HCT116 (cell line): ENCODE data around the gene ZFP3.

Experiments
- EZH2 ChIP-seq: fragments of 200-600 bp; sonication (generic); IDR thresholded peaks from 2 replicates; pipeline ENCODE4 v1.6.1; 2017; ENCODE audit warnings: antibody characterized with exemption, mixed run types
- EZH2phosphoT487 ChIP-seq: fragments of 200-600 bp; IDR thresholded peaks from 2 replicates; pipeline ENCODE4 v1.6.1; 2018; ENCODE audit warnings: antibody characterized with exemption, borderline replicate concordance
- POLR2AphosphoS5 ChIP-seq: IDR thresholded peaks from 2 replicates; pipeline ENCODE4 v1.6.1; 2011; ENCODE audit warnings: mild to moderate bottlenecking, low read depth, low read length, moderate library complexity
- SRF ChIP-seq: IDR thresholded peaks from 2 replicates; pipeline ENCODE4 v1.6.1; 2012; ENCODE audit warnings: low read depth
- TF ChIP-seq, protein P1 (sequence below): IDR thresholded peaks from 2 replicates; pipeline ENCODE4 v1.6.1; 2012; ENCODE audit warnings: low read depth
- TF ChIP-seq, protein P2 (sequence below), 3 experiments: fragments of 200-600 bp in 1 of 3; sonication (generic) in 1 of 3; IDR thresholded peaks in 2 of 3; conservative IDR thresholded peaks in 1 of 3; 2 replicates each; pipeline ENCODE4 v1.5.1; 2012 to 2017; ENCODE audit warnings: low read depth in 2 of 3, low read length in 2 of 3, antibody characterized with exemption in 1 of 3, borderline replicate concordance in 1 of 3, control low read depth in 1 of 3, mild to moderate bottlenecking in 1 of 3, mixed read lengths in 1 of 3, mixed run types in 1 of 3, moderate library complexity in 1 of 3; ENCODE audit not compliant: insufficient read depth in 1 of 3

DNA sequence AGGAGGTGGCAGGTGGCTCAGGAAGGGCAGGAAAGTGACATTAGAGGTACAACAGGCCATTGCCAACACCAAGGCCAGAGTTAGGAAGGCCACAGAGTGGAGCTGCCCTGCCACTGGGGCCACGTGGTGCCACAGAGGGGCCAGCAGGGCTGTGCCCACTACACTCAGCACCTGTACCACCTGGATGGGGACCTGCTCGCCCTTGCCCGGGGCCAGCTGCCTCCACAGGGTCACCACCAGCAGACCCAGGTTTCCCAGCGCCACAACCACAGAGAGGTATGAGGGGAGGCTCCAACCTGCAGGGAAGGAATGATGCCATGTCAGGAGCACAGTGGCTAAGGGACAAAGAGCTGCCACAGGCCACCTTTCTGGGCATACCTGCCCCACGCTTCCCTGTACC, 44.2 kb upstream of the ZFP3 start:
- TF ChIP-seq, protein P1, sequence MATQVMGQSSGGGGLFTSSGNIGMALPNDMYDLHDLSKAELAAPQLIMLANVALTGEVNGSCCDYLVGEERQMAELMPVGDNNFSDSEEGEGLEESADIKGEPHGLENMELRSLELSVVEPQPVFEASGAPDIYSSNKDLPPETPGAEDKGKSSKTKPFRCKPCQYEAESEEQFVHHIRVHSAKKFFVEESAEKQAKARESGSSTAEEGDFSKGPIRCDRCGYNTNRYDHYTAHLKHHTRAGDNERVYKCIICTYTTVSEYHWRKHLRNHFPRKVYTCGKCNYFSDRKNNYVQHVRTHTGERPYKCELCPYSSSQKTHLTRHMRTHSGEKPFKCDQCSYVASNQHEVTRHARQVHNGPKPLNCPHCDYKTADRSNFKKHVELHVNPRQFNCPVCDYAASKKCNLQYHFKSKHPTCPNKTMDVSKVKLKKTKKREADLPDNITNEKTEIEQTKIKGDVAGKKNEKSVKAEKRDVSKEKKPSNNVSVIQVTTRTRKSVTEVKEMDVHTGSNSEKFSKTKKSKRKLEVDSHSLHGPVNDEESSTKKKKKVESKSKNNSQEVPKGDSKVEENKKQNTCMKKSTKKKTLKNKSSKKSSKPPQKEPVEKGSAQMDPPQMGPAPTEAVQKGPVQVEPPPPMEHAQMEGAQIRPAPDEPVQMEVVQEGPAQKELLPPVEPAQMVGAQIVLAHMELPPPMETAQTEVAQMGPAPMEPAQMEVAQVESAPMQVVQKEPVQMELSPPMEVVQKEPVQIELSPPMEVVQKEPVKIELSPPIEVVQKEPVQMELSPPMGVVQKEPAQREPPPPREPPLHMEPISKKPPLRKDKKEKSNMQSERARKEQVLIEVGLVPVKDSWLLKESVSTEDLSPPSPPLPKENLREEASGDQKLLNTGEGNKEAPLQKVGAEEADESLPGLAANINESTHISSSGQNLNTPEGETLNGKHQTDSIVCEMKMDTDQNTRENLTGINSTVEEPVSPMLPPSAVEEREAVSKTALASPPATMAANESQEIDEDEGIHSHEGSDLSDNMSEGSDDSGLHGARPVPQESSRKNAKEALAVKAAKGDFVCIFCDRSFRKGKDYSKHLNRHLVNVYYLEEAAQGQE = no peak
- TF ChIP-seq SRF = no peak
- no peak for TF ChIP-seq POLR2AphosphoS5
- no peak for TF ChIP-seq EZH2phosphoT487
- TF ChIP-seq, protein P2, sequence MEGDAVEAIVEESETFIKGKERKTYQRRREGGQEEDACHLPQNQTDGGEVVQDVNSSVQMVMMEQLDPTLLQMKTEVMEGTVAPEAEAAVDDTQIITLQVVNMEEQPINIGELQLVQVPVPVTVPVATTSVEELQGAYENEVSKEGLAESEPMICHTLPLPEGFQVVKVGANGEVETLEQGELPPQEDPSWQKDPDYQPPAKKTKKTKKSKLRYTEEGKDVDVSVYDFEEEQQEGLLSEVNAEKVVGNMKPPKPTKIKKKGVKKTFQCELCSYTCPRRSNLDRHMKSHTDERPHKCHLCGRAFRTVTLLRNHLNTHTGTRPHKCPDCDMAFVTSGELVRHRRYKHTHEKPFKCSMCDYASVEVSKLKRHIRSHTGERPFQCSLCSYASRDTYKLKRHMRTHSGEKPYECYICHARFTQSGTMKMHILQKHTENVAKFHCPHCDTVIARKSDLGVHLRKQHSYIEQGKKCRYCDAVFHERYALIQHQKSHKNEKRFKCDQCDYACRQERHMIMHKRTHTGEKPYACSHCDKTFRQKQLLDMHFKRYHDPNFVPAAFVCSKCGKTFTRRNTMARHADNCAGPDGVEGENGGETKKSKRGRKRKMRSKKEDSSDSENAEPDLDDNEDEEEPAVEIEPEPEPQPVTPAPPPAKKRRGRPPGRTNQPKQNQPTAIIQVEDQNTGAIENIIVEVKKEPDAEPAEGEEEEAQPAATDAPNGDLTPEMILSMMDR (IDR thresholded peaks at IDR 0.05 in 2 of 3, conservative IDR thresholded peaks at IDR 0.05 in 1 of 3; ENCODE audit: borderline replicate concordance in 1 of 3, insufficient read depth in 1 of 3, low read depth in 2 of 3, low read length in 2 of 3) = no peak
- TF ChIP-seq EZH2 = no peak
